IPS-NIHi7 (cell line): ENCODE data around the gene PUS10.
"Not testable (repeated sequence)": the region's sequence is repeated elsewhere in the genome, so short reads cannot be mapped to it uniquely, and the experiment has no call there.

Experiments
- DNase-seq: peaks from one replicate; pipeline ENCODE4 v3.0.0; 2012; ENCODE audit warnings: mixed read lengths; ENCODE audit errors: extremely low spot score

Gene PUS10

DNA sequence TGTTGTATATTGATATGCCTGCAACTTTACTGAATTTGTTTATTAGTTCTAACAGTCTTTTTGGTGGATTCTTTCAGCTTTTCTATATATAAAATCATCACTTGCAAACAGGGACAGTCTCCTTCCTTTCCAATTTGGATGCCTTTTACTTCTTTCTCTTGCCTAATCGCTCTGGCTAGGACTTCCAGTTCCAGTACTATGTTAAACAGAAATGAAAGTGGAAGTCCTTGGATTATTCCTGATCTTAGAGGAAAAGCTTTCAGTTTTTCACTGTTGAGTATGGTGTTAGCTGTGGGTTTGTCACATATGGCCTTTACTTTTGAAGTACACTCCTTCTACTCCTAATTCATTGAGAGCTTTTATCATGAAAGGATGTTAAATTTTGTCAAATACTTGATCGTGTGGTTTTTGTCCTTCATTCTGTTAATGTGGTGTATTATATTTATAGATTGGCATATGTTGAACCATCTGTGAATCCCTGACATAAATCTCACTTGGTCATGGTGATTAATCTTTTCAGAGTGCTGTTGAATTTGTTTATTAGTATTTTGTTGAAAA is 83.8 kb downstream of the PUS10 start:
- DNase-seq = no peak

DNA sequence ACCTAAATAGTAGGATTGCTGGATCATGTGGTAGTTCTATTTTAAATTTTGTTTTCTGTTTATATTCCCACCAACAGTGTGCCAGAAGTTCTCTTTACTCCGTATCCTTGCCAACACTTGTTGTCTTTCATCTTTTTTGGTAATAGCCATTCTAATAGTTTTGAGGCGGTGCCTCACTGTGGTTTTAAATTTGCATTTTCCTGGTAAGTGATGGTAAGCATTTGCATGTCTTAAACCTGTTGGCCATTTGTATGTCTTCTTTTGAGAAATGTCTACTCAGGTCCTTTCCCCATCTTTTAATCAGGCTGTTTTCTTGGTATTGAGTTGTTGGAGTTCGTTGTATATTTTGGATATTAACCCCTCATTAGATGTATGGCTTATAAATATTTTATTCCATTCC is 85.1 kb downstream of the PUS10 start:
- DNase-seq = no peak

DNA sequence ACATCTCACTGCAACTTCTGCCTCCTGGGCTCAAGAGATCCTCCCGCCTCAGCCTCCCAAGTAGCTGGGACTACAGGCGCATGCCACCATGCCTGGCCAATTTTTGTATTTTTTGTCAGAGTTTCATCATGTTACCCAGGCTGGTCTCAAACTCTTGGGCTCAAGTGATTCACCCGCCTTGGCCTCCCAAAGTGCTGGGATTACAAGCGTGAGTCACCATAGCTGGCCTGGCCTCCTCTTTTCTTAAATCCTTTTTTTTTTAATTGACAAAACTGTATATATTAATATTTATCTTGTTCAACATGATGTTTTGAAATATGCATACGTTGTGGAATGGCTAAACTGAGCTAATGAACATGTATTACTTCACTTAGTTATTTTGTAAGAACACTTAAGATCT is 86.0 kb downstream of the PUS10 start:
- not testable (repeated sequence) for DNase-seq

DNA sequence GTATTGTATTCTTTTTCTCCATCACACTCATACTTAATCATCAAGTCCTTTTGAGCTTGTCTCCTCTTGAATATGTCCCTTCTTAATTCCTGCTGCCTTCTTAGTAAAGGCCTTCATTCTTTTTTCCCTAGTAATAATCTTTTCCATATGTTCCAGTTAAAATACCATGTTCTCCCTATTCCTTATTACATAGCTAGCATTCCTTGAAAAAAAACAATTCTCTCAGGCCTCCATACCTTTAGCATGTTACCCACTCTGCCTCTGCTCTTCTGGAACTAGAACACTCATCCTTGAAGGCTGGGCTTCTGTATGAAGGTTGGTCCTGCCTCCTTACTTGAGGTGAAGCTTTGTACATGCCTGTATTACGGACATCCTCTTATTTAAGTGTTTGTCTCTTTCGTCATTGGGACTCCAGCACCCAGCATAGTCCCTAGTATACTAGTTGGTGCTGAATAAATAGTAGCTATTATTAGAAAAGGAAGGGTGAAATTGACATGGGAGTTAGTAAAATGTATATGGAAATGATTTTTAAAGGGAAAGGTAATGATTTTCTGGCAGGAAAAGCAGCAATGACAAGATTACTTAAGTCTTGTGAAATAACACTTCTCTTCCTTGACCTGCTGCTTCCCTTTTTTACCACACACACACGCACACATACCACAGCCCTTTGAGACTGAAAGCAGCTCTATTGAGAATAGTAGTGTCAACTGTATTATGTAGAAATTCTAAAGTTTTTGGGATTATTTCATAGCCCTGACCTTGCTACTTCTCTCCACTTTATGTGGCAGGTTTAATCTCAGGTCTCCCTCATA is 91.1 kb downstream of the PUS10 start:
- no peak for DNase-seq

DNA sequence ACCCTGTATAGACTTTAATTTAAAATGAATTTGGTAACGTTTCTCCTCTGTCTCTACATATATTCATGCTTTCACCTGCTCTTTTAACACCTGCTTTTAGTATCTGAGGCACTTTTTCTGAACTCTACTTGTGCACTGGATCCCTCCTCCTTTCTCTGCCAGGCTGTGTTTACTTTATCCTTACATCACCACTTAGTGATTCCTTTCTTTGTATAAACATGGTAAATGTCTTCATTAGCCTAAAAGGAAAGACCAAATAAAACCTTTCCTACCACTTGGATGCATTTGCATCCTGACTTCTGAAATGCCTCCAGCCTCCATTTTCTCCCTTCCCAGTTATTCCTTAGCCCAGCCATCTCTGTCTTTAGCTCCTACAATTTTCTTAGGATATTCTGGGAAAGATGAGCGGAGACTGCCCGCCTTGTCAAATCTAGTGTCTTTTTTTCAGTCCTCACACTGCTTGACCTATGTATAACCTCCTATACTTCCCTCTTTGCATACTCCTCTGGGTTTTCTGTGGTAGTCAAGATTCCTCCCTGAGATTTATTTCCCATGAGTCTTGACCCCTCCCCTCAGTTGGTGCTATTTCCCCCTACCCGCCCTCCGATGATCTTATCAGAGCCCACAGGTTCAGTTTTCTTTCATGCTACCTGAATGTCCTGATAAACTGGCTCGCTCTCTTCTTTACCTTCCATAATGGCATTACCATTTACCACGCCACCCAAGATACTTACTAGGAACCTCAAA is 91.9 kb downstream of the PUS10 start:
- no peak for DNase-seq

DNA sequence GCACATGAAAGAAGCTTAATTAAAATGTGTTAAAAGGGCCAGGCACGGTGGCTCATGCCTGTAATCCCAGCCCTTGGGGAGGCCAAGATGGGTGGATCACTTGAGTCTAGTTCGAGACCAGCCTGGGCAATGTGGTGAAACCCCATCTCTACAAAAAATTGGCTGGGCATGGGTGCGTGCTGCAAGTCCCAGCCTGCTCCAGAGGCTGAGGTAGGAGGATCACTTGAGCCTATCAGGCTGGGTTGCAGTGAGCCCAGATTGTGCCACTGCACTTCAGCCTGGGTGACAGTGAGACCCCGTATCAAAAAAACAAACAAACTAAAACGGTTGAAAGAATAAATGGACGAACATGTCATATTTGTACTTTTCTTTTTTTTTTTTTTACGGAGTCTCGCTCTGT is 110.7 kb downstream of the PUS10 start:
- no peak for DNase-seq

DNA sequence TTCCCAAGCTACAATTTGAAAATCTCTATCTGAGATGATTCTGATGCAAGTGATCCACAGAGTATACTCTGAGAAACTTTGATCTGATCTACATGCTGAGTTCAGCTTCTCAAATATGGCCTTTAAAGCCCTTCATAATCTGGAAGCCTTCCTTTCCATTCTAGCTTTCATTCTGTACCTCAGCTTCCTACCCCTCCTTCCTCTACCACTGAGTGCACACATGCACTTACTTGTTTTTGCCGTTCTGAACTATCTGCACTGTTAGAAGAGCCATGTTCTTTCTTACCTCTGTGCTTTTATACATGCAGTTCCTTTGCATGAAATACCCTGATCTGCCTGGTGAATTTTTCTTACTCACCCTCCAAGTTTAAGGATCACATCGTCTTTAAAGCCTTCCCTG is 111.7 kb downstream of the PUS10 start:
- no peak for DNase-seq

DNA sequence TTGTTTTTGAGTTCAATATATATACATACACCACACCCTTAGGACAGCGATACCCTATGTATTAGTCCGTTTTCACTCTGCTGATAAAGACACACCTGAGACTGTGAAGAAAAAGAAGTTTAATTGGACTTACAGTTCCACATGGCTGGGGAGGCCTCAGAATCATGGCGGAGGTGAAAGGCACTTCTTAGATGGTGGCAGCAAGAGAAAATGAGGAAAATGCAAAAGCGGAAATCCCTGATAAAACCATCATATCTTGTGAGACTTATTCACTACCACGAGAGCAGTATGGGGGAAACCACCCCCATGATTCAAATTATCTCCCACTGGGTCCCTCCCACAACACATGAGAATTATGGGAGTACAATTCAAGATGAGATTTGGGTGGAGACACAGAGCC is 112.2 kb downstream of the PUS10 start:
- DNase-seq = not testable (repeated sequence)

DNA sequence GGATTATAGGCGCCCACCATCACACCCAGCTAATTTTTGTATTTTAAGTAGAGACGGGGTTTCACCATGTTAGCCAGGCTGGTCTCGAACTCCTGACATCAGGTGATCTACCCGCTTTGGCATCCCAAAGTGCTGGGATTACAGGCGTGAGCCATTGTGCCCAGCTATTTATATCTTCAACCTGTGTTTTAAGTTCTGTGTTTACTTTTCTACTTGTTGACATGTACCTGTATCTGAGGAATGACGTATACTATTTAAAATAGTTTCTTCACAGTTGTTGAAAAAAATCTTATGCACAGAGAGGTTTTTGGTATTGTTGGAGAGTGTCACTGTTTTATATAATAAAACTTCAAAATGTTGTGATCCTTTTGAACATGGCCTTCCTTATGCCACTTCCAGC is 116.8 kb downstream of the PUS10 start:
- DNase-seq = not testable (repeated sequence)

DNA sequence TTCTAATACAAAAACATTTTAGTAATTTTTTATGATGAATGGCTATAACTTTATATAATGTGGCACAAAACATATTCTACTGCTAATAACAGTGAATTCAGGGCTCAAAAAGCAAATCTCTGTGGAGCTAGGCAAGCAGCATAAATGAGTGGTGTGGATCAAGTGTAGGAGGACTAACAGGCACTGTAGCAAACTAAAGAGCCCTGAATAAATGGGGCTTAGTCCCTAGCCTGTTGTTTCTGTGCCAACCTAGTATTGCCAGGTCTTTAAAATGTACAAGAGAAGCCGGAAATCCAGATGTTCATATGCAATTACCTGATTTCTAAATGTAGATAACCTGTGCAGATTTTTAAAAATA is 118.2 kb downstream of the PUS10 start:
- no peak for DNase-seq

DNA sequence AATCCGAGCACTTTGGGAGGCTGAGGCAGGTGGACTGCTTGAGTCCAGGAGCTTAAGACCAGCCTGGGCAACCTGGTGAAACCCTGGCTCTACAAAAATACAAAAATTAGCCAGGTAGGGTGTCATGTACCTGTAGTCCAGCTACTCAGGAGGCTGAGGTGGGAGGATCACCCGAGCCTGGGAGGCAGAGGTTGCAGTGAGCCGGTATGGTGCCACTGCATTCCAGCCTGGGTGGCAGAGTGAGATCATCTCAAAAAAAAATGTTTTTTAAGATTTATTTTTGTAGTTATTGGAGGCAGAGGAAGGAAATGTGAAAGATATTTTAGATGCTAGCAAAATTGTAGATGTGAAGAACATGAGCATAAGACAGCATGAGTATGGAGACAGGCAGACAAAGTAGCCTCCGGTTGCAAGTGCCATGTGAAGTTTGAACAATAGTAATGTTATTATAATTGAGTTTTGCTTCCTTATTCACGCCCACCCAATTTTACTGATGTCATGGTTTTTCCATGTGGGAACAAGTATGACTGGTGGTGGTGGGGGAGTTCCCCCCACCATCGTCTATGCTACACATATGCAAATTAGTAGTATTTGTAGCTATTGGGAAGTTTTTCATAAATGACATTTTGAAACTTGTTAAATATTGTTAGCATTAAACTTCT is 118.7 kb downstream of the PUS10 start:
- no peak for DNase-seq

DNA sequence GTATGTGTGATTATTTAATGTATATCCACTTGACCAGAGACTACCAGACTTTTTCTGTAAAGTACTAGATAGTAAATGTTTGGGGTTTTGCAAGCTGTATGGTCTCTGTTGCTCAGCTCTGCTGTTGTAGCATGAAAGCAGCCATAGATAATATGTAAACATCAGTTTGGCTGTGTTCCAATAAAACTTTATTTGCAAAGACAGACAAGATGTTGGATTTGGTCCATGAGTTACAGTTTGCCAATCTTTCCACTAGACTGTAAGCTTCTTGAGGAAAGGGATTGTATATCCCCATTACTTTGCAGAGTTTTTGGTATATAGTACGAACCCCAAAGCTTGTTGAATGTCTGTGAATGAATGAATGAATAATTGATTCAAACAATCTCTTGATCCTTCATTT is 119.5 kb downstream of the PUS10 start:
- DNase-seq = no peak
